ENCODE measurements around the gene NCLN.
"Not testable (repeated sequence)": the region's sequence is repeated elsewhere in the genome, so short reads cannot be mapped to it uniquely, and the experiment has no call there.

Gene NCLN

GRCh38 chr19:3224346-3225168, 38.8 kb downstream of the NCLN start, which contains the start of gene CELF5:
Gene CELF5 (plus strand): TSS chr19:3224661. CDS start chr19:3224740, 79 bp downstream.
- in situ Hi-C loops (cut with MboI; ENCODE audit: low sequenced_read_pairs): no loop called here

- in situ Hi-C loops (cut with MboI; ENCODE audit: low sequenced_read_pairs): no loop called here
Measured at GRCh38 chr19:3225169-3225485, 39.4 kb downstream of the NCLN start.

- in situ Hi-C loops (cut with MboI; ENCODE audit: low sequenced_read_pairs): no loop called here
Measured at GRCh38 chr19:3225677-3226093, 40.0 kb downstream of the NCLN start.

- in situ Hi-C loops (cut with MboI; ENCODE audit: low sequenced_read_pairs): no loop called here
Measured at GRCh38 chr19:3227054-3227626, 41.4 kb downstream of the NCLN start.

GRCh38 chr19:3229346-3229743, 43.6 kb downstream of the NCLN start:
- in situ Hi-C loops (cut with MboI; ENCODE audit: low sequenced_read_pairs): no loop called here

GRCh38 chr19:3229888-3230496, 44.3 kb downstream of the NCLN start:
- in situ Hi-C loops (cut with MboI; ENCODE audit: low sequenced_read_pairs): no loop called here

GRCh38 chr19:3231288-3231687, 45.6 kb downstream of the NCLN start:
- in situ Hi-C loops (cut with MboI; ENCODE audit: low sequenced_read_pairs): no loop called here

- in situ Hi-C loops (cut with MboI; ENCODE audit: low sequenced_read_pairs): no loop called here
Measured at GRCh38 chr19:3233116-3233515, 47.4 kb downstream of the NCLN start.

- in situ Hi-C loops (cut with MboI; ENCODE audit: low sequenced_read_pairs): no loop called here
Measured at GRCh38 chr19:3233831-3234230, 48.1 kb downstream of the NCLN start.

GRCh38 chr19:3234800-3235199, 49.1 kb downstream of the NCLN start:
- in situ Hi-C loops (cut with MboI; ENCODE audit: low sequenced_read_pairs): no loop called here

GRCh38 chr19:3235604-3236003, 49.9 kb downstream of the NCLN start:
- in situ Hi-C loops (cut with MboI; ENCODE audit: low sequenced_read_pairs): not testable (repeated sequence)

- in situ Hi-C loops (cut with MboI; ENCODE audit: low sequenced_read_pairs): no loop called here
Measured at GRCh38 chr19:3236272-3236671, 50.5 kb downstream of the NCLN start.

- in situ Hi-C loops (cut with MboI; ENCODE audit: low sequenced_read_pairs): no loop called here
Measured at GRCh38 chr19:3238066-3238561, 52.4 kb downstream of the NCLN start.

GRCh38 chr19:3239367-3239766, 53.6 kb downstream of the NCLN start:
- in situ Hi-C loops (cut with MboI; ENCODE audit: low sequenced_read_pairs): no loop called here

GRCh38 chr19:3243819-3244700, 58.3 kb downstream of the NCLN start:
- in situ Hi-C loops (cut with MboI; ENCODE audit: low sequenced_read_pairs): no loop called here

- in situ Hi-C loops (cut with MboI; ENCODE audit: low sequenced_read_pairs): no loop called here
Measured at GRCh38 chr19:3245050-3245449, 59.3 kb downstream of the NCLN start.

GRCh38 chr19:3248728-3249326, 63.1 kb downstream of the NCLN start:
- in situ Hi-C loops (cut with MboI; ENCODE audit: low sequenced_read_pairs): no loop called here

GRCh38 chr19:3249408-3249807, 63.7 kb downstream of the NCLN start:
- in situ Hi-C loops (cut with MboI; ENCODE audit: low sequenced_read_pairs): no loop called here

- in situ Hi-C loops (cut with MboI; ENCODE audit: low sequenced_read_pairs): no loop called here
Measured at GRCh38 chr19:3250675-3251074, 64.9 kb downstream of the NCLN start.

- in situ Hi-C loops (cut with MboI; ENCODE audit: low sequenced_read_pairs): no loop called here
Measured at GRCh38 chr19:3251229-3251628, 65.5 kb downstream of the NCLN start.

- in situ Hi-C loops (cut with MboI; ENCODE audit: low sequenced_read_pairs): no loop called here
Measured at GRCh38 chr19:3252650-3253049, 66.9 kb downstream of the NCLN start.

Measured in hTERT RPE-1 (cell line).